ENCODE data around the gene ARMC12.
"Not testable (repeated sequence)": the region's sequence is repeated elsewhere in the genome, so short reads cannot be mapped to it uniquely, and the experiment has no call there.

Gene ARMC12

GRCh38 chr6:35736982-35737412 lies at the start of gene ARMC12:
Gene ARMC12 (plus strand): TSS chr6:35737032. CDS start chr6:35737109, 77 bp downstream.
- no peak for DNase-seq

GRCh38 chr6:35687658-35688604 lies 48.9 kb upstream of the ARMC12 start:
- DNase-seq: peak; percentile 43

- DNase-seq: peak; percentile 57
These were observed 48.1 kb upstream of the ARMC12 start, which contains the start of gene FKBP5 for GRCh38 chr6:35688605-35689322. Gene FKBP5 (minus strand): TSS chr6:35688915. CDS start chr6:35642824, 46,091 bp downstream.

- not testable (repeated sequence) for DNase-seq
These were observed 46.8 kb upstream of the ARMC12 start for GRCh38 chr6:35690006-35690405.

- DNase-seq: no peak
These were observed 46.3 kb upstream of the ARMC12 start for GRCh38 chr6:35690484-35690883.

- DNase-seq: no peak
These were observed 45.6 kb upstream of the ARMC12 start for GRCh38 chr6:35691027-35691824.

- no peak for DNase-seq
These were observed 42.4 kb upstream of the ARMC12 start for GRCh38 chr6:35694462-35694861.

- DNase-seq: not testable (repeated sequence)
These were observed 38.4 kb upstream of the ARMC12 start for GRCh38 chr6:35698430-35698829.

- DNase-seq: no peak
These were observed 38.0 kb upstream of the ARMC12 start for GRCh38 chr6:35698858-35699257.

GRCh38 chr6:35703554-35703953 lies 33.3 kb upstream of the ARMC12 start:
- no peak for DNase-seq

- no peak for DNase-seq
These were observed 30.4 kb upstream of the ARMC12 start for GRCh38 chr6:35706468-35706867.

- no peak for DNase-seq
These were observed 29.0 kb upstream of the ARMC12 start for GRCh38 chr6:35707714-35708407.

- DNase-seq: no peak
These were observed 28.2 kb upstream of the ARMC12 start for GRCh38 chr6:35708585-35708984.

- DNase-seq: peak; percentile 18
These were observed 26.5 kb upstream of the ARMC12 start for GRCh38 chr6:35710241-35710847.

GRCh38 chr6:35711731-35712130 lies 25.1 kb upstream of the ARMC12 start:
- no peak for DNase-seq

- DNase-seq: no peak
These were observed 23.6 kb upstream of the ARMC12 start for GRCh38 chr6:35713006-35713767.

GRCh38 chr6:35716798-35717197 lies 20.0 kb upstream of the ARMC12 start:
- DNase-seq: no peak

GRCh38 chr6:35717449-35718374 lies 19.1 kb upstream of the ARMC12 start:
- no peak for DNase-seq

GRCh38 chr6:35718375-35718736 lies 18.5 kb upstream of the ARMC12 start:
- no peak for DNase-seq

GRCh38 chr6:35718911-35719381 lies 17.9 kb upstream of the ARMC12 start:
- no peak for DNase-seq

Data from kidney glomerular epithelial cell (primary cell).